Kidney capillary endothelial cell (primary cell): ENCODE results near the gene CAP1.

ENCODE experiments used
- DNase-seq: peaks from one replicate; pipeline ENCODE4 v3.0.0-alpha.2; 2018; ENCODE audit warnings: low spot score

The CAP1 gene

GRCh38 chr1:40096646-40096976 lies 56.1 kb downstream of the CAP1 start:
- DNase-seq: no peak

- DNase-seq: peak; percentile 59
Observed at GRCh38 chr1:40096977-40097782, 56.7 kb downstream of the CAP1 start, which contains the start of gene PPT1. TSS of gene PPT1 (minus strand) at chr1:40097252. CDS start at chr1:40097238, 14 bp downstream.

- no peak for DNase-seq
Observed at GRCh38 chr1:40102038-40102437, 61.5 kb downstream of the CAP1 start.

GRCh38 chr1:40102896-40103295 lies 62.4 kb downstream of the CAP1 start:
- no peak for DNase-seq

GRCh38 chr1:40105028-40105427 lies 64.5 kb downstream of the CAP1 start:
- no peak for DNase-seq

- DNase-seq: no peak
Observed at GRCh38 chr1:40107290-40107959, 66.9 kb downstream of the CAP1 start.

GRCh38 chr1:40110389-40110788 lies 69.9 kb downstream of the CAP1 start:
- DNase-seq: no peak

GRCh38 chr1:40114400-40114799 lies 73.9 kb downstream of the CAP1 start:
- no peak for DNase-seq

- DNase-seq: no peak
Observed at GRCh38 chr1:40120128-40120527, 79.6 kb downstream of the CAP1 start.
